HG02852 (cell line): ENCODE measurements around the gene PECR.

Source experiments
- ATAC-seq: cut with Tn5 transposase; IDR thresholded peaks from one replicate; pipeline ENCODE4 v1.9.1; 2021; ENCODE audit warnings: mild to moderate bottlenecking, moderate library complexity; ENCODE audit not compliant: unreplicated experiment

PECR gene

DNA sequence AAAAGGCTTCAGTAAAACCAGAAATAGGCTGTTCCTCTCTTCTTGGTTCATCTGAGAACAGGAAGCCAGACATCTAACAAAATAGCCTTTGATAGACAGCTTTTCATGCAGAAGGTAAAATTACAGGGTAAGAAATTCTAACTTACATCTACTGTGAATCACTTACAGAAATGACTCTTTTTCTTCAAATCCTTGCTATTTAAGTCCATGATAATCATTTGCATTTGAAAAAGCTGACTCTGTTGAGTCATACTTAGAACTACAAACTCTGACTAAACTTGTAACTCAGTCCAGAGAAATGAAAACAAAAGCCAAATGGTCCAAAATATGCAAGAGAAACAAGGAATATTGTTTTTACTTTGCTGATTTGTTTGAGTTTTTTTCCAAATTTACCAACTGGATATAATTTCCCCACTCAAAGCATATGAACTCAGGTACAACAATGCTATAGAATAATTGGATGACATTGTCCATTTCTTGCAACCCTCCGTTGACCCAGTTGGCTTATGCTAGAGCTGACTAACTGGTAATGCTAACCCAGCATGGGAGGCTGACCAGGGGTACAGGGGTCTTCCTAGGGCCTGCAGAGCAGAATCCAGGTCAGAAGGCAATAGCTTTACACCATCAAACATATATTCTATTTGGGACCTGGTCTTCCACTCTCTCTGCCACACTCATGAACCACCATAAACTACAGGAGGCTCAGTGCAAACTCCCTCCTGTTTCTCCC lies 49.5 kb downstream of the PECR start:
- ATAC-seq = peak; percentile 81

DNA sequence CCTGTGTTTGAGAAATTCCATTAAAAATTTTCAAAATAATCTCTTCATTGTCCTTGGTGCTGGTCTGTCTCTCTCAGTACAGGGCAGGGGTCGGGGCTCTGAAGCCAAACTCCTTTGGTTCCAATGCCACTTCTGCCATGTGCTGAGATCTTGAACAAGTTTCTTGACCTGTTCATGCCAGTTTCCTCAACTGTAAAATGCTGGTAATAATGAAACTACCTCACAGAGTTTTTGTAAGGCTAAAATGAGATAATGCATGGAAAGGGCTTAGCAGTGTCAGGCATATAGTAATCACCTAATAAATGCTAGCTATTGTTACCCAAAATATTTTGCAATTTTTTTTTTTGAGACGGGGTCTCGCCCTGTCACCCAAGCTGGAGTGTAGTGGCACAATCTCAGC lies 51.4 kb downstream of the PECR start:
- no peak for ATAC-seq

DNA sequence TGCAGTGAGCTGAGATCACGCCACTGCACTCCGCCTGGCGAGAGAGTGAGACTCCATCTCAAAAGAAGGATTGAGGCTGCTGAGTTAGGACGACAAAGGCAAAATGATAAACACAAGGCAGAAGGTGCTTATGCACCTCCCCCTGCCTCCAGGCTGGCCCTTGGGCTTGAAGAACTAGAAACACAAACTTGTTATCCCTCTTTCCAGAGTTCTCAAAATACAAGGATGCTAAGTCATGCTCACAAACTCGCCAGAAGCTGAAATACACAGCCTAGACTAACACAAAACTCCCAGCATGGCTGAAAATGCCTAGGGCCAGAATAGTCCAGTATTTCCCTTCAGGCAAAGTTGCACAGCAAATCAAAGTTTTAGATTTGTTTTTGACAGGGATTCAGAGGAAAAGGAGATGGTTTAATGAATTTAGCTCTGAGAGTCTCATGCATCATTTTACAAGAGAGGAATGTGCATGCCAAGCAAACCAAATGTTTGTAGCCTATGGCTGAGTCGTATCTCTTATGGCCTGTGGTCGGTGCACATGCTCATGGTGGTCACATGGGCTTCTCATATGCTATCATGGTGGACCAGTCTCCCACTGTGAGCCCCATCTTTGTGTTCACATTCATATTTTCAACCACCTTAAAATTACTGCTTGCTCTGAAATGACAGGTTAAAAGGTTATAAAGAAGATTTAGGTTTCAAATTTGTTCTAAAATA lies 52.0 kb downstream of the PECR start:
- no peak for ATAC-seq

DNA sequence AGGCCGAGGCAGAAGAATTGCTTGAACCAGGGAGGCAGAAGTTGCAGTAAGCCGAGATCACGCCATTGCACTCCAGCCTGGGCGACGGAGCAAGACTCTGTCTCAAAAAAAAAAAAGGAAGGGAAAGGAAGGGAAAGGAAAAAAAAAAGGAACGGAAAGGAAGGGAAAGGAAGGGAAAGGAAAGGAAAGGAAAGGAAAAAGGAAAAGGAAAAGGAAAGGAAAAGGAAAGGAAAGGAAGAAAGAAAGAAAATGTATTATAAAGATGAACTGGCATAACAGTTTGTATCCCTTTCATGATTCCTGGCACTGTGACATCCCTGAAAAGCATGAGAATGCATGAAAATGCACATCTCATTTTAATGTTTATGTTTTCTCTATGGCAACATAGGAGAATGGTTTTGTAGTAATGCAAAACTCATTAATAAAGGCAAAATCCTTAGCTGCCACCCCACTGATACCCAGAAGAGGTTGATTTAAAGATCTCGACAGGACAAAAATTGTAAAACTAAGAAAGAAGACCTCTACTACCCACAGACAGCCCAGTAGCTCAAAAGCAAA lies 56.8 kb downstream of the PECR start:
- ATAC-seq = no peak

DNA sequence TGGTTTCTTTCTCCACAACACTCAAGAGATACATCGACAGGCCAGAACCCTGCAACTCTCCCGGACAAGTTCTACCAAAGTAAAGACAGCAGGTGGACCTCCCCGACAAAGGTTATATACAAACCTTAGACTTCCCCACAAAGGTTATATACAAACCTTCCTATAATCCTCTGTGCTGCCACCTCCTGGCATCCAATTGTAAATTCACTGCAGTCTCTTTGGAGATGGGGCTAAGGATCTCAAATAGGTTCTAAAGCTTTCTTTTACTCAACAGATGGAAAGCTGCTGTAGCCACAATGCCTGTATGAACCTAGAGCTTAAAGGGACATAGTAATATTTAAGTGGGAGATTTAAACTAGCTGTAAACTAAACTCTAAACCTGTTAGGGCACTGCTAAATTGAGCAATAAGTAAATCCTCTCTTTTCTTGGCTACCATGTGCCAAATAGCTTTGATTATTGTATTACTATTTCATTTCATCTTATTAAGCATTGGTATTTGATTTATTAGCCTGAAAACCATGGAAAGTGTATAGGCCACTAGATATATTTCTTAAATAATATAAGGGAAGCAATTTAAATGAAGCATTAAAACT lies 58.5 kb downstream of the PECR start:
- ATAC-seq = peak; percentile 89

DNA sequence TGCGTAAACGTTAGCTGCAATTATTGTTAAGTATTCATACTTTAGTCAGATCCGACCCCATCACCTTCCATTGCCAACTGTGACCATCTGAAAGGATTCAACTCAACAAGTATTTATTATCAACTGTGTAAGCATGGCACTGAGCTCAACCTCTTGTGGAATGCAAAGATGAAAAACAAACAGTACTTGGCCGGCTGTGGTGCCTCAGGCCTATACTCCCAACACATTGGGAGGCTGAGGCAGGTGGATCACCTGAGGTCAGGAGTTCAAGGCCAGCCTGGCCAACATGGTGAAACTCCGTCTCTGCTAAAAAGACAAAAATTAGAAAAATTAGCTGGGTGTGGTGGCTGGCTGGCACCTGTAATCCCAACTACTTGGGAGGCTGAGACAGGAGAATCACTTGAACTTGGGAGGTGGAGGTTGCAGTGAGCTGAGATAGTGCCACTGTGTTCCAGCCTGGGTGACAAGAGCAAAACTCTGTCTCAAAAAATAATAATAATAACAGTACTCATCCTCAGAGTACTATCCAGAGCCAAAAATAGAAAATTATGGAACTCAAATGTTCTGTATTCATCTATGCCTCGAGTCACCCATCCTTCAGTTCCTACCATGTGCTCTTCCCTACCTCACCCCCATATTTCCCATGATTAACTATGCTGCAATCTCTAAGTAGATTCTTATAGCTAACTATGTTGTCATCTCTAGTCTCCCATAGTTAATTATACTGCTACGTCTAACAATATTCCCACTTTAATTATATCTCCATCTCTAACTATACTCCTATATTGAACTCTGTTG lies 59.6 kb downstream of the PECR start:
- ATAC-seq = no peak

DNA sequence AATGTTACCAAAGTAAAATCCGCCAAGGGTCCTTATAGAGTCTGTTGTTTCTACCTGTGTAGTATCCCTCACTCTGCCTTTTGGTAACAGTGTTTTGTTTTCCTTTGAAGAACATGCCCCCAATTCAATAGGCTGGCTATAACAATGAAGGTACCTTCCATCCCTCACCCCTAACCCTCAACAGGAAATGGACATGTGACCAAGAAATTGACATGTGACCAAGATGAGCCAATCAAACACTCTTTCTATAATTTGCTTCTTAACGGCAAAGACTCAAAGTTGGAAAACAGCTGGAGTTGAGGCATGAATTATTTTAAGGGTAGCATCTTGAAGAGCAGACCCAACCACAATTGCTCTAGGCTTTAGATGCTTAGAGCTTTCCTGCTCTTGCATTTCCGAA lies 62.9 kb downstream of the PECR start:
- ATAC-seq = no peak

DNA sequence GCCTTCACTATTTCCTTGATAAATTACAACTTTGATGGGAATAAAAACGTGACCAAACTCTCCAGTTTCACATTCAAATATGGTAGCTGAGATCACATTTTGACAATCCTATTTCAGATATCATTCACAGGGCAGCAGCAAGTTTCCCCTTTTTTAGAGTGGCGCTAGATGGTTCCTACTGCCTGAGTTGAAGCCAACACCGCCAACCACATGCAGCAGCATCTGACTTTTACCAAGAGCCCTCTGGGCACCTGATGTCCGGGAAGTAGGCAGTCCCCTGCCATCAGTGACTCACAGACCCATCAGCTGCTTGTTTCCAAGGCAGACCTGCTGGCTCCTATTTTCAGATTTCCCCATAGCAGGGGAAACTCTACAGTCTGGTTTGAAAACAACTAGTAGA lies 64.2 kb downstream of the PECR start:
- no peak for ATAC-seq

DNA sequence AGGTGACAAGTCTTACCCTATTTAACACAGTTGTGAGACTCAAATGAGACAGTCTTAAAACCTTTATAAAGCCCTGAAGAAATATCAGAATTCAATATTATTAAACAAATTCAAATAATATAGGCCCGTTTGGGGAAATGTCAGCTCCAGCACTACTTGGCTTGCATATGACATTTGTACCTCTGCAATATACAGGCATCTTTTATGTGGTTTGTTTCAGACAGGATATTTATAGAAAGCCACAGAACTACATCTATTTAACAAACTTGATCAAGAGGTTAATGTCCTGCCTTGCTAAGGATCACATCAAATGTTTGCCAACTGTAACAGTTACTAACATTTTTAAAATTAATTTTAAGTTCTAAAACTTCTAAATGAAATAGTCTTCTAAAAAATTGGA lies 65.0 kb downstream of the PECR start:
- no peak for ATAC-seq

DNA sequence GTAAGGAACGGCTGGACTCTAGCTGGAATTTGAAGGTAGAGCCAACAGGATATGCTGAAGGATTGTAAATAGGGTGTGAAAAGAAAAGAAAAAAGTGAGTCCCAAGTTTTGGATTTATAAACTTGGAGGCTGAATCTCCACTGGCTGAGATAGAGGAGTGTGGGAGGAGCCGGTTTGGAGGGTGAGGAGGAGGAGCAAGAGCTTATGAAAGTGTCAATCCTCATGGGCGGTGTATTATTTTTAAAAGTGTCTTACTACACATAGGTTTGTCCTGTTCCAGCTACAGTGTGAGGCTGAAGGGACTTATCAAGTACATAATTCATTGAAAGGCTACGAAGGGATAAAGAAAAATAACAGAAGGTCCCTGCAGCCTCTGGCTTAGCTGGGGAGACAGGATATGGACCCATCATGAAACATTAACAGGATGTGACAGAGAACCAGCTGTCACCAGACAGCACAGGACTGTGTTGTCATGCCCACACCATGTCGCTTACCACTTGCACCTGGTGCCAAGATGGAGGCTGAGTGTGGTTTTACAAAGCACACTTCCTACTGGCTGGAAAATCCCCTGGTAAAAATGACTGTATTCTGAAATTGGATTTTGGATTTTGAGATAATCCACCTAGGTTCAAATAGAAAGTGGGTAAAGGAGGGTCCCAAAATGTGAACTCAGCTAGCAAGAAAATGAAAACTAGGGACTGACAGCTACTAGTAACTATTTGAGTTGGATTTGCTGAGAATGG lies 65.7 kb downstream of the PECR start:
- ATAC-seq = peak; percentile 80

DNA sequence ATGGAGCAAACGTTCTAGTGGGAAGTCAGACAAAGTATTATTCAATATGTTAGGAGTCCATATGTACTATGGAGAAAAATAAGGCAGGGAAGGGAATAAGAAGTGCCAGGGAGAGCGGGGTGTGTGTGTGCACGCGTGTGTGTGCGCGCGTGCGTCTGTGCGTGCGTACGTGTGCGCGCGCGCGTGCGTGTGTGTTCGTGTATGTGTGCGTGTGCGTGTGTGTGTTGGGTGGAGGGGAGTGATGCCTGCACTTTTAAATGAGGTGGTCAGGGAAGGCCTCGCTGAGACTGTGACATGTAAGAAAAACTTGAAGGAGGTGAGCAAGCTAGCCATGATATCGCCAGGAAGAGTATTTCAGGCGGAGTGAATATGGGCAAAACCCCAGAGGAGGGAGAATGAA lies 66.6 kb downstream of the PECR start:
- ATAC-seq = no peak

DNA sequence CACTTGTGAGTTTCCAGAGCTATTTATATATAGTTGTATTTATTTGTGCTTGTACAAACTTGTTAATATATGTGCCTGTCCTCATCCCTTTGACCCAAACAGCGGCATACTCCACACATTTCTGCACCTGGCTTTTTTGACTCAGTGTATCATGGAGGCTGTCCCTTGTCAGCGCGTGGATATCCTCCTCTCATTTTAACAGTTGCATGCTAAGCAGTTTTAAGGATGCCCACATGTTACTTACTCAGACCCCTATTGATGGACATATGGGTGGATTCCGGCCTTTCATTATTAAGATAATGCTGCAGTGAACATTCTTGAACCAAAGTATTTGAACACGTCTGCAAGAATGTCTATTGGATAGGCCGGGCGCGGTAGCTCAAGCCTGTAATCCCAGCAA lies 67.6 kb downstream of the PECR start:
- no peak for ATAC-seq

DNA sequence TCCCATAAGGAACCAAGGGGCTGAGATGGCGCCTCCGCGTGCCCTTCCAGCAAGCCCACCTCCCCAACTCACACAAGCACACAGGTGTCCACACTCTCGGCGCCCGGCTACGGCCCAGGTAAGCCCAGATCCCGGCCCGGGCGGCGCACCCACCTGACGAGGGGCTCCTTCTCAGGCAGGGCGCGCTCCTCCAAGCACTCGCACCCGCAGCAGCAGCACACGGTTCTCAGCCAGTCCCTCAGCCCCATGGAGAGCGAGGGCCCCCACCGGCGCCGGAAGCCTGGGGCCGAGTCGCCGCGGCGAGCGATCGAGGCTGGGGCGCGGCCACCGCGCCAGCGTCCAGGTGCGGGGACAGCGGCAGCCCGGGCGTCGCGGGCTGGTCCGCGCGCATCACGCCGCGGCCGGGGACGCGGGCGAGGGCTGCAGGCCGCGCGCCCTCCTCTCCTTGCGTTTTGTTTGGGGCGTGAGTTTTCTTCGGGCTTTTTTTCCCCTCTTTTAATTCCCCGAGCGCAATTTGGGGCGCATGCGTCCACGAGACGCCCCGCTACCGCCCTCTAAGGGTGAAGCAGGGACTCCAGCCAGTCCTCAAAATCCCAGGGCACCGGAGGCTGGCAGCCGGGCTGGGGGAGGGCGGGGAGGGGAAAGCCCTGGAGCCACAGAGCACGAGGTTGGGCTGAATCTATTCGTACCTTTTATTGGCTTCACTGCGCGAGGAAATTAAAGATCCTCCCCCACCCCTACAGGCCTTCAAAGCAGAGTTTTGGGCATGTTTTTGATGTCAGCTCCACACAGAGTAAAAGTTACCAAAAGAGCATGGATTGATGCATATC lies 68.3 kb downstream of the PECR start, which contains the start of gene MREG:
TSS of gene MREG (minus strand) at position 472 of the 830 bp plus-strand sequence. CDS start at position 248, 224 bp downstream.
- peak; percentile 42 for ATAC-seq

DNA sequence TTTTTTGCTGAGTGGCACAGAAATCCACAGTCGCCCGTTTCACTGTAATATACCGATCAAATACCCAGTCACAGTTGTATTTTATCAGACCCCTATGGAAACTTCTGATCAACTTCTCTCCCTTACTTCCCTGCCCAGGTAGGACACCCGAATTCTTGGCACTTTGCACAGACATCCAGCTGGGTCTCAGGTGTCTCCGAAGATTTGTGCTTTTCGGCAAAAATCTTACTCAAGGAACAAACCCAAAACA lies 68.9 kb downstream of the PECR start:
- ATAC-seq = no peak

DNA sequence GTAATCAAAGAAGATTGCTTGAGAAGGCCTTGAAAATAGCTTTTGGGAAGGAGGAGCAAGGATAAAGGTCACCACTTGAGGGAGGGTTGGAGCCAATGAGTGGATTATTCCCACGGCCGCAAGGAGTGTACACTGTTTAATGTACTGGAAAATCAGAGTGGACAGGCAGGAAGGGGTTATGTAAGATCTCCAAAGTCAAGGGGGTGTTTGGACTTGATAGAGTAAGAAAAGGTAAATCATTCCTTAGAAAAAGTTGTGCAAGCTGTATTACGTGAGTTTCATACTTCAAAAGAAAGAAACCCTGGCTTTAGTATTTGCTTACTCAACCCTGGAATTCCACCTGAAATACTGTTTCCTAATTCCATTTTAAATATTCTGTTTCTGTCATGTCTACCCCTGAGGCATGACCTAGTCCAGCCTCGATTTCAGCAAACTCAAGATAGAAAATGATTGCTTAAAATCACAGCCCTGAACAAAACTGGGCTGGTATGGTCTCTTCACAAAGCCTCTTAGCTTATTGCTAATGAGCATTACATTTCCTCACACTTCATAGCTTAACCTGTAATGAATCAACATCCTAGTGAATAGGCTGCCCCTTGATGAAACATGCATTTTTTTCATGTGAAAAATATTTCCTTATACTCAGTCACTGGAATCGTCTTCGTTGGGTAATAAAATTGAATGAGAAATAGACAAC lies 69.3 kb downstream of the PECR start:
- no peak for ATAC-seq

DNA sequence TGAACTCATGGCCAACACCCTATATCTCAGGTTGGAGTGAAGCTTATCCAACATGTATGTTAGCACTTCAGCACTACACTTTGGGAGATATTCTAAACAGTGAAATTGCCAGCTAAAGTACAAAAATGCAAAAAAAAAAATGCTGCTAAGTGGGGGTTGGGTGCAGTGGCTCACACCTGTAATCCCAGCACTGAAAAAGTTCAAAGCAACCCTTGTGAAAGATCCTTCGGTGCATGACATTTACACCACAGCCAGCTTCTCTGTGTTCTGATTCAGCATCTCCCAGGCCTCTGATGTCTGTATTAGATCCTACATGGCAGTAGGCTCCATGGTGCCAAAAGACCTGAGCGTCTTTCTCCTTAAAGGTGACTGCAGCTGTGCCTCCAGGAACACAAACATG lies 72.4 kb downstream of the PECR start:
- ATAC-seq = peak; percentile 19

DNA sequence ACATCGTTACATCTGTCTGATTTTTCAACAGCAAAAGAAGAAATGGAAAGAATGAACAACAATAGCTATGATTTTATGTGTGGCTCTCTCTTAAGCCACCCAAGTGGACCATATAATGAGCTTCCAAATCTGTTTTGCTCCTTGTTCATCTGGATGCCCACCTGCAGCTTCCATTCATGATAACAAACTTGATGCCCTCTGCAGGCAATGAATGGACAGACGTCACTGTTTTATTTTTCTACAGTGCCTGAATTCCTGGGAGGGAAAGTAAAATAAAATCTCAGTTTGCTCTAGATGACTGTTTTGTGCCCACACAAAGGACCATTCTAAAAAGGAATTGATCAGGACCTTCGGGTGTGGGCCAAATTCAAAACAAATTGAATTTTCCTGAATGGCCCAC lies 73.2 kb downstream of the PECR start:
- no peak for ATAC-seq

DNA sequence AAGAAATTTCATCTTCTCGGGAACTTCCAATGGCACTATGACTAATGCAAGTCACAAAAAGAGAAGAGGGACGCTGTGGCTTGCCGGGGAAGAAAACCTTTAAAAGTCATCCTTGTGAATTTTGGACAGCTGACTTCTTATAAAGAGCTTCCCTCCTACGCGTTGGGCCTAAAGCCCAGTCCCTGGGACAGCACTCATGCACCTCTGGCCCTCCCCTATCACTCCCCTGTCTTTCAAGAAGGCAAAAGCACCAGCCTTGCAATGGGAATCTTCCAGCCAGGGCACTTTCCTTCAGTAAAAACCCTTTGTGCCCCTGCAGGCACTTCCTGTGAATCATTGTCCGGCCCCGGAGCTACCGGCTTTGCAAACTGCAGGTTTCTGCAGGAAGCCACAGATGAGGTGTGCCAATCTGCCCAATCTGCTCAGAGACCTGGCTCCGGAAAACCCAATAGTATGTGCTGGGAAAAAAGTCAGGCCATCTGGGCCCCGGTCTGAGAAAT lies 75.4 kb downstream of the PECR start:
- ATAC-seq = peak; percentile 35

DNA sequence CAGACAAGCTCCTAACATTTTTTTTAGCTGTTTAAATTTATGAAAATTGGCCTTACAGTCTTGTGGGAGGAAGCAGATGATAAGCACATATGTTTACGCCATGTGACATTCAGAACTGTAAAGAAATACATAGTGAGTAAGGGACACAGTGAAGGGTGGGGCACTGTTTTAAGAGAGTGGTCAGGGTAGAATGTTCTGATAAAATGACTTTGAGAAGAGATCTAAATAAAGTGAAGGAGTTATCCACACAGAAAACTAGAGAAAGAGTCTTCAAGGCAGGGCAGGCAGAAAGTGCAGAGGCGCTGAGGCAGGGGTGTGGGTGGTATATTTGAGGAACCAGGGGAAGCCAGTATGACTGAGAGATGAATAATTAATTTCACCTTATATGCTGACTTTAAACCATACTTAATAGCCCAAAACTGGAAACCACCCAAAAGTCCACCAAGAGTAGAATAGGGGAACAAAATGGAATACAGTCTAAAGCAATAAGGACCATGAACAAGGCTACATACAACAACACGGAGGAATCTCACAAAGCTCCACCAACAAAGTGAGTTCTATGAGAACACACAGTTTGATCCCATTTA lies 76.8 kb downstream of the PECR start:
- peak; percentile 29 for ATAC-seq
